Caco-2 (cell line): ENCODE data around the gene IRX4. TPM values are rescaled to one million over a fixed set of nuclear protein-coding genes. Genes with fewer than 3 reads are reported as not detected.

Experiments used
- BruUV-seq: library from RNA; stranded (reverse); fragments of 400-500 nt; replicated peaks from 2 replicates; lab custom pipeline; 2021; lab: Mats Ljungman, UMichigan
- CTCF ChIA-PET: fragments of 300-600 bp; sonication (Branson Sonifier 250); formaldehyde crosslinking; loops from one replicate; lab custom pipeline; 2022; ENCODE audit warnings: antibody characterized with exemption; lab: Charles Lee
- POLR2A ChIA-PET: fragments of 300-600 bp; sonication (Branson Sonifier 250); formaldehyde crosslinking; loops from one replicate; lab custom pipeline; 2022; ENCODE audit warnings: antibody characterized with exemption; lab: Charles Lee
- DNase-seq, 2 experiments: peaks; one replicate each; pipeline versions ENCODE4 v3.0.0 to v3.0.0-alpha.2; 2020 to 2022
- H3K27me3 ChIP-seq: replicated peaks from 2 replicates; pipeline ENCODE4 v1.6.0; 2011; ENCODE audit warnings: low read length; ENCODE audit not compliant: control insufficient read depth, insufficient read depth
- H3K36me3 ChIP-seq: 2 replicates; pipeline ENCODE4 v1.5.1; 2011; ENCODE audit warnings: low read length; ENCODE audit not compliant: control insufficient read depth, insufficient read depth
- H3K4me1 ChIP-seq: fragments of 250-450 bp; sonication (Bioruptor Pico); 2 replicates; pipeline ENCODE4 v1.5.1; 2020; ENCODE audit warnings: mild to moderate bottlenecking
- H3K4me3 ChIP-seq: 2 replicates; pipeline ENCODE4 v1.5.1; 2011; ENCODE audit warnings: low read depth, mild to moderate bottlenecking, control low read depth, low read length
- H3K9me3 ChIP-seq: fragments of 250-450 bp; sonication (Bioruptor Pico); 2 replicates; pipeline ENCODE4 v1.5.1; 2020; ENCODE audit warnings: mild to moderate bottlenecking, moderate library complexity
- H3K27ac Mint-ChIP-seq: one replicate; pipeline ENCODE4 v1.8.0; 2022; ENCODE audit warnings: mixed read lengths; ENCODE audit not compliant: unreplicated experiment
- H3K27me3 Mint-ChIP-seq: one replicate; pipeline ENCODE4 v1.8.0; 2022; ENCODE audit warnings: mixed read lengths; ENCODE audit not compliant: insufficient read depth, unreplicated experiment
- H3K36me3 Mint-ChIP-seq: one replicate; pipeline ENCODE4 v1.8.0; 2022; ENCODE audit warnings: mild to moderate bottlenecking, mixed read lengths; ENCODE audit not compliant: insufficient read depth, unreplicated experiment
- H3K4me1 Mint-ChIP-seq: one replicate; pipeline ENCODE4 v1.8.0; 2022; ENCODE audit warnings: low read depth, mixed read lengths; ENCODE audit not compliant: unreplicated experiment
- H3K4me3 Mint-ChIP-seq: one replicate; pipeline ENCODE4 v1.8.0; 2022; ENCODE audit warnings: mild to moderate bottlenecking, moderate library complexity, mixed read lengths; ENCODE audit not compliant: unreplicated experiment
- H3K9me3 Mint-ChIP-seq: one replicate; pipeline ENCODE4 v1.8.0; 2022; ENCODE audit warnings: mixed read lengths; ENCODE audit not compliant: unreplicated experiment
- CTCF ChIP-seq, 2 experiments: fragments of 200-600 bp in 1 of 2; IDR thresholded peaks; 1 replicate in 1 of 2; 2 replicates in 1 of 2; pipeline versions ENCODE4 v1.5.1 to v1.8.0; 2011 to 2022; ENCODE audit warnings: antibody characterized with exemption in 1 of 2, control low read depth in 1 of 2, inconsistent platforms in 1 of 2, low read depth in 1 of 2, low read length in 1 of 2, mild to moderate bottlenecking in 1 of 2, moderate library complexity in 1 of 2; ENCODE audit not compliant: insufficient read depth in 1 of 2, severe bottlenecking in 1 of 2, unreplicated experiment in 1 of 2
- intact Hi-C: fragments of 100-400 bp; cut with micrococcal nuclease; formaldehyde crosslinking; loops from one replicate; pipeline ENCODE4 v1.10.0; 2022; ENCODE audit not compliant: unreplicated experiment
- total RNA-seq: library from RNA; stranded (reverse); gene quantifications from 2 replicates; pipeline ENCODE4 v1.2.3, GENCODE V29; 2022

IRX4 gene
- total RNA-seq, 1 experiment from 2014 or later, result not detected

DNA sequence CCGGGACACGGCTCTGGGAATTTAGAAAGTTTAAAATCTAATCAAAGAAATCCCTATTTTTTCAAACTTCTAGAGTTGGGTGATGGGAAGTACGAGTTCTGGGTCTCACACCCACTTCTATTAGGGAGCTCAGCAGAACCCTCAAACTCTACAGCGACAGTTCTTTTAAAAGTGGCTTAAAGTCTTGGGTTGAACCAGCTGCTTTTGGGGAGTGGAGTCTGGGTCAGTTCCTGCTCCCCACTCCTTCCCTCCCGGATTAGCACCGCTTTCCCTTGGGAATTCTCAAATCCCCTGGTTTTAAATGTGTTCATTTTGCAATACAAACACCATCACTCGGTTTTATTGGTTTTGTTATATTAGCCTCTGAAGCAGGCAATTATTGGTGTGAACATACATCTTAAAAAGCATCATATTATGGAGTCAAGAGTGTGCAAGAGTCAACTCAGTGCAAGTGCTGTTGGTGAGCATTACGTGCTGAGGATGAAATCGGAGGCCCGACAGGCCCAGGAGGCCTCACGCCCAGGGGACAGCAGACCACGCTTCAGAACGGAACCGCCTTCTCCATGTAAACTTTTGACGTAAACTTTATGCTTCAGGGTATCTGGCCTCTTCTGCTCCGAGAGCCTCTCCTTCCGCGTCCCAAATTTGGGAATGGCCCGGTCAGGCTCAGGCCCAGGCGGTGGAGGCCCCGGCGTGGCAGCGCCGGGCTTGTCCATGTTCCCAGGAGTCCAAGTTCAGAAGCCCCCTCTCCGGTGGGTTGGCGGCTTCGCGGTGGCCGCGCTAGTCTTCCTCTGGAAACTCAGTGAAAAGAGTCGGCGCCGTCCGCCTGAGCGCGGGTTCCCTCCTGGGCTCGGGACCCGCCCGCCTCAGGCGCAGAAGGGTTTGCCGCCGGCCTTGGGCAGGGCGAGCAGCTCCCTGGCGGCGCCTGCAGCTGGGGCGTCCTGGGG lies 5.3 kb downstream of the IRX4 start:
- intact Hi-C loops, result no loop called here
- Histone ChIP-seq H3K4me3 (no peak overlapping the region), H3K4me1 (no peaks in the 10 kb centered on the region), H3K36me3 (no peaks in the 10 kb centered on the region), H3K9me3 (peaks cover 7% of the 10 kb centered on the region; the same call in 1 of the 2 replicates), H3K27me3 (no peaks in the 10 kb centered on the region)
- Mint-ChIP-seq H3K4me1 (no peaks in the 10 kb centered on the region), H3K4me3 (no peak overlapping the region), H3K9me3 (no peaks in the 10 kb centered on the region), H3K27me3 (peaks cover 8% of the 10 kb centered on the region), H3K27ac (no peak overlapping the region), H3K36me3 (no peaks in the 10 kb centered on the region)
- CTCF ChIA-PET, result no interaction called here
- no peak for TF ChIP-seq CTCF (IDR thresholded peaks at IDR 0.05; ENCODE audit: insufficient read depth in 1 of 2, low read depth in 1 of 2, low read length in 1 of 2, severe bottlenecking in 1 of 2, unreplicated experiment in 1 of 2)
- POLR2A ChIA-PET, result no interaction called here
- BruUV-seq, result no TSS peak
- no peak for DNase-seq

- Mint-ChIP-seq H3K36me3 (no peaks in the 10 kb centered on the region), H3K4me1 (no peaks in the 10 kb centered on the region), H3K27me3 (peaks cover 8% of the 10 kb centered on the region), H3K9me3 (no peaks in the 10 kb centered on the region), H3K27ac (no peak overlapping the region), H3K4me3 (no peak overlapping the region)
- CTCF ChIA-PET, result no interaction called here
- no peak for DNase-seq
- H3K9me3 ChIP-seq, result peaks cover 7% of the 10 kb centered on the region; the same call in 1 of the 2 replicates
- no TSS peak for BruUV-seq
- POLR2A ChIA-PET, result no interaction called here
- no peak overlapping the region for H3K4me3 ChIP-seq
- no peaks in the 10 kb centered on the region for H3K4me1 ChIP-seq
- intact Hi-C loops, result no loop called here
- no peak for TF ChIP-seq CTCF (IDR thresholded peaks at IDR 0.05; ENCODE audit: insufficient read depth in 1 of 2, low read depth in 1 of 2, low read length in 1 of 2, severe bottlenecking in 1 of 2, unreplicated experiment in 1 of 2)
- H3K36me3 ChIP-seq, result no peaks in the 10 kb centered on the region
- no peaks in the 10 kb centered on the region for H3K27me3 ChIP-seq
Measured at GRCh38 chr5:1876660-1877064, 6.1 kb downstream of the IRX4 start.

DNA sequence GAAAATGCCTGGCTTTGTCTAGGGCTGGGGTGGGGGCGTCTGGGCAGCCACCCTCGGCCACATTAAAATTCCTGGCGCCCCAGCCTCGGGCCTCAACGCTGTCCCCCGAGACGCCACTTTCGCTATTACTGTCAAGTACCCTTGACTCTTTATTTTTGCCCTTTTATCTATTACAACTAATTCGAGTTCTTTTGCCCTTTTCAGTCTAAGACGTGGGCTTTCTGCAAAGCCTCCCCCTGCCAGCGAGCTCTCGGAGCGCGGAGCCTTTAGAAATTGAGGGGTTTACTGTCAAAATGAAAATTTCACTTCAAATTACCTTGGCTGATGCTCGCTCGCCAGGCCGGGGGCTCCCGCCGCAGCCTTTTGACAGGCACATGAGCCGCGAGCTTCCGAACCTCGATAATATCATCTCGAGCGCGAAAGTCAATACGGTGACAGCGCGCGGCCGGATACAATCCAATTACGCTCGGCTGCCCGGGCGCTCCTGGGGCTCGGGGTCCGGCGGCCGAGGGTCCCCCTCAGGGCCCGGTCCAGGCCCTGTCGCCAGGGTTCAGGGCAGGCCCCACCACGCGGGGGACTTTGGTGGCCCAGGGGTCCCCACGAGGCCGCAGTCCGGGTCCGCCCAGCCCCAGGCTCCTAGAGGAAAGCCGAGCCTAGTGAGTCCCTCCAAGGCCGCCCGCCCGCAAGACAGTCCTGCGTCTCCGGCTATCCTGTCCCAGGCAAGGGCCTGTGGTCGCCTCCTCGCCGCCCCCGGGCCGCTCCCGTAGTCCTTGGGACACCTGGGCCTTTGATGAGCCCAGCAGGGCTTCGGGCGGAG lies 6.7 kb downstream of the IRX4 start:
- no TSS peak for BruUV-seq
- Mint-ChIP-seq H3K27me3 (peaks cover 8% of the 10 kb centered on the region), H3K27ac (no peak overlapping the region), H3K36me3 (no peaks in the 10 kb centered on the region), H3K4me1 (no peaks in the 10 kb centered on the region), H3K9me3 (no peaks in the 10 kb centered on the region), H3K4me3 (no peak overlapping the region)
- Histone ChIP-seq H3K4me1 (no peaks in the 10 kb centered on the region), H3K27me3 (no peaks in the 10 kb centered on the region), H3K36me3 (no peaks in the 10 kb centered on the region), H3K9me3 (peaks cover 7% of the 10 kb centered on the region; the same call in 1 of the 2 replicates), H3K4me3 (no peak overlapping the region)
- intact Hi-C loops, result no loop called here
- no peak for DNase-seq
- ChIA-PET POLR2A (no interaction called here), CTCF (no interaction called here)
- no peak for TF ChIP-seq CTCF (IDR thresholded peaks at IDR 0.05; ENCODE audit: insufficient read depth in 1 of 2, low read depth in 1 of 2, low read length in 1 of 2, severe bottlenecking in 1 of 2, unreplicated experiment in 1 of 2)
